SK-N-SH (cell line): ENCODE results near the gene MAPRE3. TPM values are rescaled to one million over a fixed set of nuclear protein-coding genes. Genes with fewer than 3 reads are reported as not detected.

ENCODE experiments used
- CTCF ChIA-PET: fragments of 300-600, 350-600 bp; formaldehyde crosslinking; extraction: SDS; loops from one replicate; lab custom pipeline; 2021; lab: Yijun Ruan, JAX
- POLR2A ChIA-PET: fragments of 350-600 bp; sonication (Branson Sonifier 250); formaldehyde crosslinking; extraction: SDS; loops from one replicate; lab custom pipeline; 2020; ENCODE audit warnings: antibody characterized with exemption, inconsistent platforms; lab: Yijun Ruan, JAX
- DNase-seq: peaks from one replicate; pipeline ENCODE4 v3.0.0; 2012
- H2AFZ ChIP-seq: fragments of 200-600 bp; sonication (generic); 2 replicates; pipeline ENCODE4 v1.8.1; 2016; ENCODE audit warnings: antibody characterized with exemption, mild to moderate bottlenecking, low read depth
- H3F3A ChIP-seq: fragments of 200-600 bp; sonication (generic); replicated peaks from 2 replicates; pipeline ENCODE3; 2016; ENCODE audit warnings: antibody characterized with exemption, mild to moderate bottlenecking; ENCODE audit not compliant: insufficient read depth
- H3K27ac ChIP-seq, 2 experiments: fragments of 200-500 bp in 1 of 2; fragments of 200-600 bp in 1 of 2; sonication (Bioruptor generic) in 1 of 2; sonication (generic), shearing (Covaris generic) in 1 of 2; 2 replicates each; pipeline versions ENCODE4 v1.5.1 to v1.6.1; 2014 to 2016; ENCODE audit warnings: low read depth in 2 of 2, inconsistent platforms in 1 of 2, low read length in 1 of 2, mild to moderate bottlenecking in 1 of 2, mixed read lengths in 1 of 2
- H3K27me3 ChIP-seq: fragments of 200-600 bp; sonication (generic), shearing (Covaris generic); 2 replicates; pipeline ENCODE4 v1.6.1; 2016; ENCODE audit warnings: mixed run types; ENCODE audit not compliant: insufficient read depth
- H3K36me3 ChIP-seq, 2 experiments: fragments of 200-500 bp in 1 of 2; fragments of 200-600 bp in 1 of 2; sonication (Bioruptor generic) in 1 of 2; sonication (generic) in 1 of 2; replicated peaks in 1 of 2; 2 replicates each; pipeline versions ENCODE3 to v1.5.1; 2014 to 2016; ENCODE audit warnings: low read length in 1 of 2, mild to moderate bottlenecking in 1 of 2; ENCODE audit not compliant: insufficient read depth in 2 of 2, control insufficient read depth in 1 of 2
- H3K4me1 ChIP-seq, 2 experiments: fragments of 200-500 bp in 1 of 2; fragments of 200-600 bp in 1 of 2; sonication (Bioruptor generic) in 1 of 2; sonication (generic), shearing (Covaris generic) in 1 of 2; 2 replicates each; pipeline versions ENCODE4 v1.5.1 to v1.6.1; 2014 to 2016; ENCODE audit warnings: low read depth in 1 of 2, low read length in 1 of 2, mixed run types in 1 of 2; ENCODE audit not compliant: insufficient read depth in 2 of 2, control insufficient read depth in 1 of 2
- H3K4me2 ChIP-seq: fragments of 200-600 bp; sonication (generic), shearing (Covaris generic); 2 replicates; pipeline ENCODE4 v1.6.1; 2017; ENCODE audit warnings: mixed run types
- H3K4me3 ChIP-seq, 2 experiments: fragments of 200-500 bp in 1 of 2; fragments of 200-600 bp in 1 of 2; sonication (Bioruptor generic) in 1 of 2; sonication (generic), shearing (Covaris generic) in 1 of 2; 2 replicates each; pipeline versions ENCODE4 v1.5.1 to v1.8.1; 2014 to 2016; ENCODE audit warnings: low read depth in 2 of 2, inconsistent platforms in 1 of 2, low read length in 1 of 2, mild to moderate bottlenecking in 1 of 2, mixed read lengths in 1 of 2, moderate library complexity in 1 of 2
- H3K79me2 ChIP-seq: fragments of 200-600 bp; sonication (generic); 2 replicates; pipeline ENCODE4 v1.8.1; 2017; ENCODE audit warnings: mild to moderate bottlenecking; ENCODE audit not compliant: insufficient read depth
- H3K9ac ChIP-seq: fragments of 200-600 bp; sonication (generic); 2 replicates; pipeline ENCODE4 v1.6.1; 2017; ENCODE audit warnings: mixed run types
- H3K9me2 ChIP-seq: fragments of 200-600 bp; sonication (generic); 2 replicates; pipeline ENCODE4 v1.6.1; 2017; ENCODE audit warnings: mixed run types
- H3K9me3 ChIP-seq: fragments of 200-600 bp; sonication (generic); 2 replicates; pipeline ENCODE4 v1.6.1; 2017; ENCODE audit warnings: mixed run types, mild to moderate bottlenecking, moderate library complexity
- H4K20me1 ChIP-seq: fragments of 200-600 bp; sonication (generic); 2 replicates; pipeline ENCODE4 v1.6.1; 2017; ENCODE audit warnings: mild to moderate bottlenecking, mixed run types; ENCODE audit not compliant: insufficient read depth
- ELF1 ChIP-seq: IDR thresholded peaks from 2 replicates; pipeline ENCODE4 v1.4.0; 2012
- EP300 ChIP-seq, 2 experiments: IDR thresholded peaks; 2 replicates each; pipeline versions ENCODE4 v1.4.0 to v1.6.1; 2012; ENCODE audit warnings: borderline replicate concordance in 1 of 2, low read depth in 1 of 2, low read length in 1 of 2
- EZH2phosphoT487 ChIP-seq: fragments of 200-600 bp; sonication (generic); IDR thresholded peaks from 2 replicates; pipeline ENCODE4 v1.6.1; 2017; ENCODE audit warnings: low read depth, mixed run types, mild to moderate bottlenecking, antibody characterized with exemption, moderate library complexity, borderline replicate concordance
- FOXJ3 ChIP-seq: sonication (generic); formaldehyde crosslinking; IDR thresholded peaks from 2 replicates; pipeline ENCODE4 v1.5.1; 2020; ENCODE audit warnings: mild to moderate bottlenecking, missing genetic modification reagents
- FOXM1 ChIP-seq: IDR thresholded peaks from 2 replicates; pipeline ENCODE4 v1.4.0; 2012; ENCODE audit warnings: low read depth, mild to moderate bottlenecking
- GABPA ChIP-seq: IDR thresholded peaks from 2 replicates; pipeline ENCODE4 v1.4.0; 2012; ENCODE audit warnings: low read depth, mild to moderate bottlenecking
- GATA2 ChIP-seq: sonication (generic); formaldehyde crosslinking; IDR thresholded peaks from 2 replicates; pipeline ENCODE4 v1.5.0; 2020; ENCODE audit warnings: mild to moderate bottlenecking, missing genetic modification reagents
- NFIC ChIP-seq: IDR thresholded peaks from 2 replicates; pipeline ENCODE4 v1.4.0; 2012; ENCODE audit warnings: borderline replicate concordance
- RXRA ChIP-seq: IDR thresholded peaks from 2 replicates; pipeline ENCODE4 v1.4.0; 2012; ENCODE audit warnings: low read depth, mild to moderate bottlenecking, borderline replicate concordance
- SIN3A ChIP-seq: IDR thresholded peaks from 2 replicates; pipeline ENCODE4 v1.6.1; 2012; ENCODE audit warnings: low read depth, mild to moderate bottlenecking, low read length, moderate library complexity, borderline replicate concordance
- TAF1 ChIP-seq: IDR thresholded peaks from 2 replicates; pipeline ENCODE4 v1.6.1; 2012; ENCODE audit warnings: low read depth, mild to moderate bottlenecking, low read length, moderate library complexity, borderline replicate concordance
- YY1 ChIP-seq: IDR thresholded peaks from 2 replicates; pipeline ENCODE4 v1.4.0; 2012; ENCODE audit warnings: low read depth, mild to moderate bottlenecking
- WGBS: methylation state at CpG from one replicate; pipeline ENCODE4 v1.1.6; 2017; ENCODE audit warnings: low lambda C conversion rate; 5-methylcytosine and 5-hydroxymethylcytosine counted together
- polyA plus RNA-seq, 3 experiments: library from polyadenylated mRNA; depleted of rRNA; stranded (reverse); fragments of >200 nt; gene quantifications; 2 replicates each; pipeline ENCODE4 v1.2.3, GENCODE V29; 2012
- TF ChIP-seq, protein P1 (sequence below): IDR thresholded peaks from 2 replicates; pipeline ENCODE4 v1.4.0; 2012; ENCODE audit warnings: low read depth, borderline replicate concordance
- TF ChIP-seq, protein P2 (sequence below): IDR thresholded peaks from 2 replicates; pipeline ENCODE4 v1.6.1; 2012; ENCODE audit warnings: mild to moderate bottlenecking, low read depth, low read length, moderate library complexity

MAPRE3 gene
- polyA plus RNA-seq, 1 of the 3 experiments (the other 2 are of a cell fraction): 24.4 TPM

DNA sequence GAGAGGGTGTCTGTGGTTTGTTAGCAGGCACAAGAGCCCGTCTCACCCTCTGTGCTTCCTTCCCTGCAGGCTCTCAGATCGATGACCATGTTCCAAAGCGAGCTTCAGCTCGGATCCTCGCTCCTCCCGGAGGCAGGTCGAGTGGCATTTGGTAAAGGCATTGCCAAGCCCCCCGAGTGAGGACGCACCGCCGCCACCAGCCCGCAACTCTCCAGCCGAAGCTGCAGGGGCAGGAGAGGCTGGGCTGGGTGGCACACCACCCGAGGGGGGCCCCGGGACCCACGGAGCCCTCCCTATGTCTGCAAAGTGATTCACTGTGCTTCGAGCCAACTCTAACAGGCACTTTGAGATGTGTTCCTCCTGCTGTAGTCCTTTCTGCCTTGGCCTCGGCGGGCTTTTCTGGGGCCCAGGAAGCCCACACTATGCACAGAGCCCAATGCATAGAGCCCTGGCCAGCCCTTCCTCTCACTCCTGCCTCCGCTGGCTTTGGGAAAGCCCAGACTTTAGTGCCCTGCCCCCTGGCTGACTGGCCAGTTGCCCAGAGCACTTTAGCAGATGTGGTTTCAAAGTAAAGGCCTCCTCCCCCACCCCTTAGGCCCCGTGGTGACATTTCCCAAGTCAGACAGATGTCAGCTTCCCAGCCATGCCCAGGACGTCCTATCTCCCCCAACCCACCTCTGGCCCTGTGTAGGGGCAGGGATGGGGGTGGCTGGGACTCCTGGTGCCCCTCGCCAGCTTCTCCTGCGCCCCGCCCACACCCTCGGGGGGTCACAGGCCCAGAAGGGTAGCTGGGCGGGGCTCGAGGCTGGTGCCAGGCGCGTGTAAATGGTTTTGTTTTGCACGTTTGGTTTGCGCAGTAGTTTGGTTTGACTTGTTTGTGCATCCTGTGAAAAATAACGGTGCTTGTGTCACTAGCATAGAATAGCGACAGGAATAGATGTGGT lies 23.3 kb upstream of the MAPRE3 start (continued):
- TF ChIP-seq EZH2phosphoT487: no peak
- TF ChIP-seq GATA2: no peak
- peak; percentile 54 for TF ChIP-seq NFIC
- no peak for TF ChIP-seq FOXJ3 (CRISPR knock-in tag)
- TF ChIP-seq, protein P1, sequence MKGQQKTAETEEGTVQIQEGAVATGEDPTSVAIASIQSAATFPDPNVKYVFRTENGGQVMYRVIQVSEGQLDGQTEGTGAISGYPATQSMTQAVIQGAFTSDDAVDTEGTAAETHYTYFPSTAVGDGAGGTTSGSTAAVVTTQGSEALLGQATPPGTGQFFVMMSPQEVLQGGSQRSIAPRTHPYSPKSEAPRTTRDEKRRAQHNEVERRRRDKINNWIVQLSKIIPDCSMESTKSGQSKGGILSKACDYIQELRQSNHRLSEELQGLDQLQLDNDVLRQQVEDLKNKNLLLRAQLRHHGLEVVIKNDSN: no peak
- TF ChIP-seq EP300 (IDR thresholded peaks at IDR 0.05; ENCODE audit: borderline replicate concordance in 1 of 2, low read depth in 1 of 2, low read length in 1 of 2): peak in 1 of 2 experiments; percentile 21; a peak in 2 of 4 replicates
- TF ChIP-seq, all 33 proteins: peak for 4

DNA sequence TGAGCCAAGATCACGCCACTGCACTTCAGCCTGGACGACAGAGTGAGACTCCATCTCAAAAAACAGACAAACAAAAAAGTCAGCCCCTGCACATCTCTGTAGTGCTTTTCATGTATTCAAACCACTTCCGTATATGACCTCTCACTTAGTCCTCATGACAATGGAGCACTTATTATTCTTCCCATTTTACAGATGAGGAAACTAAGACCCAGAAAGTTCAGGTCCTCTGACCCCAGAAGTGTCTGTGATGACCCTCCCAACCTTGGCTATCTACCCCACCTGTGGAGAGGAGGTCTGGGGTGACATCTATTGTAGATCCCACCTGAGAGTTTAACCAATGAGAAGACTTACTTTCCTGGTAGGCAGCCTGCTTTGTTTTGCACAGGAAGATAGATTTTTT lies 21.6 kb upstream of the MAPRE3 start:
- no peaks in the 10 kb centered on the region for H4K20me1 ChIP-seq
- H3K9ac ChIP-seq: no peak overlapping the region
- H3K9me2 ChIP-seq: no peaks in the 10 kb centered on the region
- H3F3A ChIP-seq: no peaks in the 10 kb centered on the region
- no peak overlapping the region for H3K27ac ChIP-seq
- ChIA-PET CTCF (interaction anchor here (1.6 to 21.9 kb wide), 5 partner anchors 13 to 102 kb away, joined by 7 to 1017 read pairs (median 60); partner anchors contain the start of genes DPYSL5 and TMEM214), POLR2A (no interaction called here)
- H3K79me2 ChIP-seq: no peaks in the 10 kb centered on the region
- H3K27me3 ChIP-seq: peaks cover 41% of the 10 kb centered on the region; the same call in 1 of the 2 replicates
- no peak for TF ChIP-seq YY1
- no peak for TF ChIP-seq RXRA
- TF ChIP-seq, protein P1: no peak
- TF ChIP-seq, protein P2, sequence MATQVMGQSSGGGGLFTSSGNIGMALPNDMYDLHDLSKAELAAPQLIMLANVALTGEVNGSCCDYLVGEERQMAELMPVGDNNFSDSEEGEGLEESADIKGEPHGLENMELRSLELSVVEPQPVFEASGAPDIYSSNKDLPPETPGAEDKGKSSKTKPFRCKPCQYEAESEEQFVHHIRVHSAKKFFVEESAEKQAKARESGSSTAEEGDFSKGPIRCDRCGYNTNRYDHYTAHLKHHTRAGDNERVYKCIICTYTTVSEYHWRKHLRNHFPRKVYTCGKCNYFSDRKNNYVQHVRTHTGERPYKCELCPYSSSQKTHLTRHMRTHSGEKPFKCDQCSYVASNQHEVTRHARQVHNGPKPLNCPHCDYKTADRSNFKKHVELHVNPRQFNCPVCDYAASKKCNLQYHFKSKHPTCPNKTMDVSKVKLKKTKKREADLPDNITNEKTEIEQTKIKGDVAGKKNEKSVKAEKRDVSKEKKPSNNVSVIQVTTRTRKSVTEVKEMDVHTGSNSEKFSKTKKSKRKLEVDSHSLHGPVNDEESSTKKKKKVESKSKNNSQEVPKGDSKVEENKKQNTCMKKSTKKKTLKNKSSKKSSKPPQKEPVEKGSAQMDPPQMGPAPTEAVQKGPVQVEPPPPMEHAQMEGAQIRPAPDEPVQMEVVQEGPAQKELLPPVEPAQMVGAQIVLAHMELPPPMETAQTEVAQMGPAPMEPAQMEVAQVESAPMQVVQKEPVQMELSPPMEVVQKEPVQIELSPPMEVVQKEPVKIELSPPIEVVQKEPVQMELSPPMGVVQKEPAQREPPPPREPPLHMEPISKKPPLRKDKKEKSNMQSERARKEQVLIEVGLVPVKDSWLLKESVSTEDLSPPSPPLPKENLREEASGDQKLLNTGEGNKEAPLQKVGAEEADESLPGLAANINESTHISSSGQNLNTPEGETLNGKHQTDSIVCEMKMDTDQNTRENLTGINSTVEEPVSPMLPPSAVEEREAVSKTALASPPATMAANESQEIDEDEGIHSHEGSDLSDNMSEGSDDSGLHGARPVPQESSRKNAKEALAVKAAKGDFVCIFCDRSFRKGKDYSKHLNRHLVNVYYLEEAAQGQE: no peak
- no peak for TF ChIP-seq SIN3A
- TF ChIP-seq FOXM1: no peak
- no peak for TF ChIP-seq ELF1
- no peak for TF ChIP-seq GABPA
- TF ChIP-seq TAF1: no peak
- H3K36me3 ChIP-seq: no peaks in the 10 kb centered on the region
- H3K9me3 ChIP-seq: no peaks in the 10 kb centered on the region
- no peak overlapping the region for H2AFZ ChIP-seq
- peaks cover 0 to 15% of the 10 kb centered on the region in 2 experiments; a peak in 1 of 4 replicates for H3K4me1 ChIP-seq
- WGBS: 92% methylated on average over 3 of the region's 3 CpGs
- DNase-seq: no peak
- no peak overlapping the region for H3K4me2 ChIP-seq
- no peak overlapping the region for H3K4me3 ChIP-seq
